ENCODE measurements around the gene WNT2B.

The WNT2B gene

DNA sequence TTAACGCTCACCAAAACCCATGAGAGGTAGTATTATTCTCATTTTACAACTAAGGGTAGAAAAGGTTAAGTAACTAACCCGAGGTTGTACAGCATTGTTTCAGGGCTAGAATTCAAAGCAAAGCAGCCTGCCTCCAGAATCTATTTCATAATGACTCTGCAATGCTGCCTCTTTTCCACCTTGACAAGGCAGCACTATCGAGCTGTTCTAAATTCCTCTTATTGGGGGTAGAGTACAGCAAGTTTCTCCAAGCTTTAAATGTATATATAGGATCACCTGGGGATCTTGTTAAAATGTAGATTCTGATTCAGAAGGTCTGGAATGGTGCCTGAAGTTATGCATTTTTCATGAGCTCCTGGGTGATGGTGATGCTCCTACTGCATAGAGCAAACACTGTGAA lies 30.1 kb downstream of the WNT2B start:
- H3K36me3 ChIP-seq (ENCODE audit: control insufficient read depth, insufficient read depth, low read length): no peaks in the 10 kb centered on the region
- no peak overlapping the region for H3K4me2 ChIP-seq (ENCODE audit: low read length)
- H2BK15ac ChIP-seq (replicated peaks; ENCODE audit: low read depth): no peak overlapping the region
- H3K79me1 ChIP-seq (ENCODE audit: low read length): no peaks in the 10 kb centered on the region
- no peak overlapping the region for H3K18ac ChIP-seq (ENCODE audit: low read length)
- no peak overlapping the region for H3K56ac ChIP-seq (ENCODE audit: low read length)
- H3K9ac ChIP-seq (ENCODE audit: low read length): no peak overlapping the region
- DNase-seq: no peak
- no peak overlapping the region for H4K5ac ChIP-seq (ENCODE audit: low read length)
- no CpG with 5 or more reads among the region's 3 CpGs for WGBS (ENCODE audit: extremely low coverage, insufficient coverage, low lambda C conversion rate)
- H2BK120ac ChIP-seq (ENCODE audit: low read depth, low read length): no peak overlapping the region
- no peak overlapping the region for H3K4me3 ChIP-seq (ENCODE audit: low read length)
- H3K4me1 ChIP-seq (ENCODE audit: control insufficient read depth, low read depth, low read length): no peaks in the 10 kb centered on the region
- no peak overlapping the region for H2BK5ac ChIP-seq (ENCODE audit: low read length)
- H3K4ac ChIP-seq (ENCODE audit: low read depth, low read length): no peak overlapping the region
- no peak overlapping the region for H3K23ac ChIP-seq (ENCODE audit: low read length)
- no peak overlapping the region for H3K27ac ChIP-seq (ENCODE audit: low read depth, low read length)
- H3K79me2 ChIP-seq (ENCODE audit: control insufficient read depth, insufficient read depth, low read length): no peaks in the 10 kb centered on the region
- H4K8ac ChIP-seq (ENCODE audit: low read depth, low read length): no peak overlapping the region
- no peaks in the 10 kb centered on the region for H3K27me3 ChIP-seq (ENCODE audit: insufficient read depth, low read length, poor library complexity)
- no peak overlapping the region for H2AK5ac ChIP-seq (ENCODE audit: low read length)

DNA sequence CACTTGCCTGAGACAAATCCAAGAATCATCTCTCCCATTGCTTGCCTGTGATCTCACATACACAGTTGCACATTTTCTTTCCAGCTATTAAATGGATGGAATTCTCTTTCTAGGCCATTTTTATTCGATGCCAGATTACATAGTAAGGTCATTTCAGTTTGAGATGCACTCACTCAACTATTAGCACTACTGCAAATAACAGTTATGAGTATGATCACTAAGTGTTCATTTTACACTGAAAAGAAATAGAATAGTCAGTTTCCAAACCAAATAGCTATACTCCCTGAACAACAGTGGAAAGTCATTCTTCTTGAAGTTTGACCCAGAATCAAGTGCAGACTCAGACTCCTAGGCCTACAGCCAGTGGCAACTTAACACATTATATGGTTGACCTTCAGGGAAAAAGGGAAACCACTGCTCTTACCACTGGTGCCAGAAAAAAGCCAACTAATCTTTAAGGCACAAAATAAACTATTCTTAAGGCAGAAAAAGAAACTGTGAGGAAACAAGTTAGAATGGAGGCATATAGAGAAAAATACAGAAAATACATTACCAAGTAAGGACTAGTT lies 31.5 kb downstream of the WNT2B start:
- Histone ChIP-seq H2BK120ac (ENCODE audit: low read depth, low read length) (no peak overlapping the region), H3K27ac (ENCODE audit: low read depth, low read length) (no peak overlapping the region), H3K4me2 (ENCODE audit: low read length) (no peak overlapping the region), H3K23ac (ENCODE audit: low read length) (no peak overlapping the region), H3K79me2 (ENCODE audit: control insufficient read depth, insufficient read depth, low read length) (no peaks in the 10 kb centered on the region), H3K4me3 (ENCODE audit: low read length) (no peak overlapping the region), H3K9ac (ENCODE audit: low read length) (no peak overlapping the region), H2AK5ac (ENCODE audit: low read length) (no peak overlapping the region), H3K79me1 (ENCODE audit: low read length) (no peaks in the 10 kb centered on the region), H2BK5ac (ENCODE audit: low read length) (no peak overlapping the region), H3K36me3 (ENCODE audit: control insufficient read depth, insufficient read depth, low read length) (no peaks in the 10 kb centered on the region), H3K18ac (ENCODE audit: low read length) (no peak overlapping the region), H2BK15ac (replicated peaks; ENCODE audit: low read depth) (no peak overlapping the region), H3K4ac (ENCODE audit: low read depth, low read length) (no peak overlapping the region), H3K27me3 (ENCODE audit: insufficient read depth, low read length, poor library complexity) (no peaks in the 10 kb centered on the region), H4K8ac (ENCODE audit: low read depth, low read length) (no peak overlapping the region), H3K56ac (ENCODE audit: low read length) (no peak overlapping the region), H3K4me1 (ENCODE audit: control insufficient read depth, low read depth, low read length) (no peaks in the 10 kb centered on the region), H4K5ac (ENCODE audit: low read length) (no peak overlapping the region)
- no peak for DNase-seq
- WGBS (ENCODE audit: extremely low coverage, insufficient coverage, low lambda C conversion rate): no CpG with 5 or more reads among the region's 1 CpG

- H3K4me3 ChIP-seq (ENCODE audit: low read length): no peak overlapping the region
- H3K79me2 ChIP-seq (ENCODE audit: control insufficient read depth, insufficient read depth, low read length): no peaks in the 10 kb centered on the region
- no peak overlapping the region for H4K5ac ChIP-seq (ENCODE audit: low read length)
- H3K27ac ChIP-seq (ENCODE audit: low read depth, low read length): no peak overlapping the region
- no peak overlapping the region for H3K56ac ChIP-seq (ENCODE audit: low read length)
- no peaks in the 10 kb centered on the region for H3K4me1 ChIP-seq (ENCODE audit: control insufficient read depth, low read depth, low read length)
- H3K4ac ChIP-seq (ENCODE audit: low read depth, low read length): no peak overlapping the region
- H3K36me3 ChIP-seq (ENCODE audit: control insufficient read depth, insufficient read depth, low read length): no peaks in the 10 kb centered on the region
- no peak overlapping the region for H2BK15ac ChIP-seq (replicated peaks; ENCODE audit: low read depth)
- no peaks in the 10 kb centered on the region for H3K27me3 ChIP-seq (ENCODE audit: insufficient read depth, low read length, poor library complexity)
- no peak overlapping the region for H2BK5ac ChIP-seq (ENCODE audit: low read length)
- no peak overlapping the region for H2BK120ac ChIP-seq (ENCODE audit: low read depth, low read length)
- DNase-seq: no peak
- no peak overlapping the region for H3K18ac ChIP-seq (ENCODE audit: low read length)
- WGBS (ENCODE audit: extremely low coverage, insufficient coverage, low lambda C conversion rate): no CpG with 5 or more reads among the region's 1 CpG
- no peak overlapping the region for H3K4me2 ChIP-seq (ENCODE audit: low read length)
- H2AK5ac ChIP-seq (ENCODE audit: low read length): no peak overlapping the region
- no peak overlapping the region for H3K23ac ChIP-seq (ENCODE audit: low read length)
- no peaks in the 10 kb centered on the region for H3K79me1 ChIP-seq (ENCODE audit: low read length)
- no peak overlapping the region for H3K9ac ChIP-seq (ENCODE audit: low read length)
- no peak overlapping the region for H4K8ac ChIP-seq (ENCODE audit: low read depth, low read length)
These were observed 32.5 kb downstream of the WNT2B start for GRCh38 chr1:112541299-112541698.

- Histone ChIP-seq H3K9ac (ENCODE audit: low read length) (no peak overlapping the region), H3K23ac (ENCODE audit: low read length) (no peak overlapping the region), H2AK5ac (ENCODE audit: low read length) (no peak overlapping the region), H2BK120ac (ENCODE audit: low read depth, low read length) (no peak overlapping the region), H3K4me2 (ENCODE audit: low read length) (no peak overlapping the region), H3K4me3 (ENCODE audit: low read length) (no peak overlapping the region), H3K56ac (ENCODE audit: low read length) (no peak overlapping the region), H2BK15ac (replicated peaks; ENCODE audit: low read depth) (no peak overlapping the region), H3K4ac (ENCODE audit: low read depth, low read length) (no peak overlapping the region), H3K27ac (ENCODE audit: low read depth, low read length) (no peak overlapping the region), H4K8ac (ENCODE audit: low read depth, low read length) (no peak overlapping the region), H3K18ac (ENCODE audit: low read length) (no peak overlapping the region), H3K79me2 (ENCODE audit: control insufficient read depth, insufficient read depth, low read length) (no peaks in the 10 kb centered on the region), H3K4me1 (ENCODE audit: control insufficient read depth, low read depth, low read length) (no peaks in the 10 kb centered on the region), H4K5ac (ENCODE audit: low read length) (no peak overlapping the region), H3K36me3 (ENCODE audit: control insufficient read depth, insufficient read depth, low read length) (no peaks in the 10 kb centered on the region), H3K27me3 (ENCODE audit: insufficient read depth, low read length, poor library complexity) (no peaks in the 10 kb centered on the region), H3K79me1 (ENCODE audit: low read length) (no peaks in the 10 kb centered on the region), H2BK5ac (ENCODE audit: low read length) (no peak overlapping the region)
- no CpG with 5 or more reads among the region's 9 CpGs for WGBS (ENCODE audit: extremely low coverage, insufficient coverage, low lambda C conversion rate)
- no peak for DNase-seq
These were observed 33.6 kb downstream of the WNT2B start for GRCh38 chr1:112542206-112542973.

- H2BK5ac ChIP-seq (ENCODE audit: low read length): no peak overlapping the region
- H3K79me1 ChIP-seq (ENCODE audit: low read length): no peaks in the 10 kb centered on the region
- peak; percentile 76 for DNase-seq
- H3K27me3 ChIP-seq (ENCODE audit: insufficient read depth, low read length, poor library complexity): no peaks in the 10 kb centered on the region
- no peaks in the 10 kb centered on the region for H3K4me1 ChIP-seq (ENCODE audit: control insufficient read depth, low read depth, low read length)
- no peaks in the 10 kb centered on the region for H3K79me2 ChIP-seq (ENCODE audit: control insufficient read depth, insufficient read depth, low read length)
- no peak overlapping the region for H3K56ac ChIP-seq (ENCODE audit: low read length)
- H4K5ac ChIP-seq (ENCODE audit: low read length): no peak overlapping the region
- no peak overlapping the region for H3K9ac ChIP-seq (ENCODE audit: low read length)
- H3K23ac ChIP-seq (ENCODE audit: low read length): no peak overlapping the region
- no peak overlapping the region for H3K18ac ChIP-seq (ENCODE audit: low read length)
- no peak overlapping the region for H3K4ac ChIP-seq (ENCODE audit: low read depth, low read length)
- H3K27ac ChIP-seq (ENCODE audit: low read depth, low read length): no peak overlapping the region
- no peaks in the 10 kb centered on the region for H3K36me3 ChIP-seq (ENCODE audit: control insufficient read depth, insufficient read depth, low read length)
- no CpG with 5 or more reads among the region's 1 CpG for WGBS (ENCODE audit: extremely low coverage, insufficient coverage, low lambda C conversion rate)
- H2AK5ac ChIP-seq (ENCODE audit: low read length): no peak overlapping the region
- no peak overlapping the region for H3K4me3 ChIP-seq (ENCODE audit: low read length)
- H2BK120ac ChIP-seq (ENCODE audit: low read depth, low read length): no peak overlapping the region
- H4K8ac ChIP-seq (ENCODE audit: low read depth, low read length): no peak overlapping the region
- H3K4me2 ChIP-seq (ENCODE audit: low read length): no peak overlapping the region
- no peak overlapping the region for H2BK15ac ChIP-seq (replicated peaks; ENCODE audit: low read depth)
These were observed 35.4 kb downstream of the WNT2B start for GRCh38 chr1:112544011-112544688.

Data from mesendoderm (in vitro differentiated cells).